ENCODE data around the gene OSBPL7.

GRCh38 chr17:47870056-47870455, 48.5 kb upstream of the OSBPL7 start:
- no peak for TF ChIP-seq CTCF (IDR thresholded peaks at IDR 0.05; ENCODE audit: control extremely low read depth in 1 of 3, insufficient read depth in 1 of 3, low read depth in 1 of 3, low read length in 3 of 3)
- TF ChIP-seq RFX5 (IDR thresholded peaks at IDR 0.05; ENCODE audit: borderline replicate concordance, low read depth, low read length): no peak
- TF ChIP-seq YY1 (IDR thresholded peaks at IDR 0.05; ENCODE audit: low read depth, low read length): no peak
